H1 (cell line): ENCODE data around the gene STYXL1. TPM values are rescaled to one million over a fixed set of nuclear protein-coding genes. Genes with fewer than 3 reads are reported as not detected.

Source experiments
- CTCF ChIA-PET: fragments of 300-600 bp; sonication (Branson Sonifier 250); formaldehyde crosslinking; loops from one replicate; lab custom pipeline; 2021; ENCODE audit not compliant: partially characterized antibody; lab: Charles Lee
- POLR2A ChIA-PET: fragments of 300-600 bp; sonication (Branson Sonifier 250); formaldehyde crosslinking; loops from one replicate; lab custom pipeline; 2021; ENCODE audit warnings: inconsistent platforms; ENCODE audit not compliant: partially characterized antibody; lab: Charles Lee
- DNase-seq, 2 experiments: peaks; one replicate each; pipeline versions ENCODE4 v3.0.0 to v3.0.0-alpha.2; 2010 to 2022; ENCODE audit warnings: low spot score in 2 of 2, low read depth in 1 of 2, mixed read lengths in 1 of 2
- FAIRE-seq: peaks from 2 replicates; lab custom pipeline; 2011; peaks lifted over from hg19 to GRCh38; lab: Jason Lieb, UNC
- H2AFZ ChIP-seq: 2 replicates; pipeline ENCODE4 v1.8.1; 2012; ENCODE audit warnings: low read length, inconsistent platforms
- H2AK5ac ChIP-seq: 2 replicates; pipeline ENCODE4 v1.6.1; 2013; ENCODE audit warnings: low read depth, low read length
- H2BK120ac ChIP-seq: replicated peaks from 2 replicates; pipeline ENCODE3; 2013; ENCODE audit warnings: low read depth, low read length, inconsistent platforms
- H2BK12ac ChIP-seq: 2 replicates; pipeline ENCODE4 v1.6.1; 2013; ENCODE audit warnings: low read depth, low read length
- H2BK15ac ChIP-seq: 2 replicates; pipeline ENCODE4 v1.6.1; 2013; ENCODE audit warnings: low read length
- H2BK20ac ChIP-seq: 2 replicates; pipeline ENCODE4 v1.6.1; 2013; ENCODE audit warnings: low read length
- H2BK5ac ChIP-seq: 2 replicates; pipeline ENCODE4 v1.6.1; 2013; ENCODE audit warnings: low read depth, low read length
- H3K14ac ChIP-seq: 2 replicates; pipeline ENCODE4 v1.6.1; 2013; ENCODE audit warnings: inconsistent platforms; ENCODE audit not compliant: insufficient read length
- H3K18ac ChIP-seq: 2 replicates; pipeline ENCODE4 v1.6.1; 2013; ENCODE audit warnings: low read length; ENCODE audit errors: extremely low read depth
- H3K23ac ChIP-seq: 2 replicates; pipeline ENCODE4 v1.6.1; 2013; ENCODE audit warnings: inconsistent platforms; ENCODE audit not compliant: insufficient read length
- H3K23me2 ChIP-seq: 2 replicates; pipeline ENCODE4 v1.6.1; 2013; ENCODE audit warnings: low read depth, low read length
- H3K27ac ChIP-seq: 2 replicates; pipeline ENCODE4 v1.6.1; 2011; ENCODE audit warnings: low read depth, low read length, inconsistent platforms
- H3K27me3 ChIP-seq, 4 experiments: replicated peaks in 1 of 4; 1 replicate in 1 of 4; 2 replicates in 3 of 4; pipeline versions ENCODE4 v1.6.1 to v1.8.1; 2011 to 2013; ENCODE audit warnings: low read length in 3 of 4, mild to moderate bottlenecking in 3 of 4, inconsistent platforms in 2 of 4, mixed read lengths in 2 of 4, moderate library complexity in 1 of 4; ENCODE audit not compliant: control insufficient read depth in 3 of 4, insufficient read depth in 3 of 4; ENCODE audit errors: extremely low read depth in 1 of 4
- H3K36me3 ChIP-seq, 4 experiments: 2 replicates each; pipeline versions ENCODE4 v1.6.1 to v1.8.1; 2011 to 2013; ENCODE audit warnings: mild to moderate bottlenecking in 4 of 4, low read length in 3 of 4, moderate library complexity in 2 of 4, control low read depth in 1 of 4, inconsistent platforms in 1 of 4; ENCODE audit not compliant: insufficient read depth in 4 of 4, control insufficient read depth in 2 of 4
- H3K4ac ChIP-seq: replicated peaks from 2 replicates; pipeline ENCODE3; 2013; ENCODE audit warnings: low read length, low read depth, mixed read lengths, inconsistent platforms; ENCODE audit not compliant: insufficient read length
- H3K4me1 ChIP-seq, 4 experiments: replicated peaks in 1 of 4; 1 replicate in 1 of 4; 2 replicates in 3 of 4; pipeline versions ENCODE4 v1.6.1 to v1.8.1; 2011 to 2013; ENCODE audit warnings: low read length in 3 of 4, inconsistent platforms in 2 of 4, mixed read lengths in 1 of 4; ENCODE audit not compliant: insufficient read depth in 4 of 4, control insufficient read depth in 3 of 4
- H3K4me2 ChIP-seq, 2 experiments: 2 replicates each; pipeline versions ENCODE4 v1.6.1 to v1.8.1; 2011 to 2013; ENCODE audit warnings: low read depth in 2 of 2, low read length in 2 of 2, control low read depth in 1 of 2, inconsistent platforms in 1 of 2, mild to moderate bottlenecking in 1 of 2; ENCODE audit not compliant: insufficient read depth in 1 of 2
- H3K4me3 ChIP-seq, 4 experiments: fragments of 200-600, 300-600 bp in 1 of 4; sonication (generic), shearing (Covaris generic), sonication (Bioruptor Twin) in 1 of 4; 2 replicates each; pipeline versions ENCODE4 v1.5.1 to v1.8.1; 2011 to 2016; ENCODE audit warnings: low read length in 4 of 4, low read depth in 3 of 4, control low read depth in 2 of 4, inconsistent platforms in 2 of 4, mild to moderate bottlenecking in 2 of 4, mixed read lengths in 1 of 4, moderate library complexity in 1 of 4; ENCODE audit not compliant: insufficient read depth in 2 of 4; ENCODE audit errors: extremely low read depth in 1 of 4
- H3K56ac ChIP-seq: replicated peaks from 2 replicates; pipeline ENCODE3; 2013; ENCODE audit warnings: low read depth, mild to moderate bottlenecking, mixed read lengths, low read length, inconsistent platforms; ENCODE audit not compliant: insufficient read length
- H3K79me1 ChIP-seq: 2 replicates; pipeline ENCODE4 v1.6.1; 2013; ENCODE audit warnings: low read depth, low read length, control low read depth
- H3K79me2 ChIP-seq, 2 experiments: 2 replicates each; pipeline versions ENCODE4 v1.6.1 to v1.8.1; 2012 to 2013; ENCODE audit warnings: low read length in 2 of 2, mild to moderate bottlenecking in 2 of 2, inconsistent platforms in 1 of 2; ENCODE audit not compliant: insufficient read depth in 2 of 2, control insufficient read depth in 1 of 2
- H3K9ac ChIP-seq, 4 experiments: replicated peaks in 1 of 4; 1 replicate in 1 of 4; 2 replicates in 3 of 4; pipeline versions ENCODE4 v1.6.1 to v1.8.1; 2011 to 2013; ENCODE audit warnings: low read depth in 3 of 4, low read length in 3 of 4, control low read depth in 2 of 4, mild to moderate bottlenecking in 2 of 4, moderate library complexity in 2 of 4, inconsistent platforms in 1 of 4; ENCODE audit errors: extremely low read depth in 1 of 4
- H3K9me3 ChIP-seq, 2 experiments: 2 replicates each; pipeline versions ENCODE4 v1.6.1 to v1.8.1; 2012 to 2013; ENCODE audit warnings: mild to moderate bottlenecking in 2 of 2, moderate library complexity in 2 of 2, control low read depth in 1 of 2, inconsistent platforms in 1 of 2, low read depth in 1 of 2, low read length in 1 of 2, mixed read lengths in 1 of 2; ENCODE audit not compliant: insufficient read depth in 2 of 2
- H4K20me1 ChIP-seq, 2 experiments: replicated peaks in 1 of 2; 2 replicates each; pipeline versions ENCODE3 to v1.8.1; 2011 to 2013; ENCODE audit warnings: inconsistent platforms in 2 of 2, low read length in 2 of 2, mild to moderate bottlenecking in 1 of 2; ENCODE audit not compliant: insufficient read depth in 2 of 2, control insufficient read depth in 1 of 2
- H4K5ac ChIP-seq: 2 replicates; pipeline ENCODE4 v1.6.1; 2013; ENCODE audit warnings: low read length, low read depth, mixed read lengths, inconsistent platforms; ENCODE audit not compliant: insufficient read length
- H4K8ac ChIP-seq: 2 replicates; pipeline ENCODE4 v1.8.0; 2013; ENCODE audit warnings: mild to moderate bottlenecking, moderate library complexity, low read length, inconsistent platforms; ENCODE audit not compliant: insufficient read depth; ENCODE audit errors: extremely low read depth
- H4K91ac ChIP-seq: replicated peaks from 2 replicates; pipeline ENCODE3; 2013; ENCODE audit warnings: low read length, mixed read lengths, inconsistent platforms; ENCODE audit not compliant: insufficient read length
- ATF3 ChIP-seq: IDR thresholded peaks from 2 replicates; pipeline ENCODE4 v1.6.1; 2011; ENCODE audit warnings: low read depth, mild to moderate bottlenecking, low read length; ENCODE audit not compliant: insufficient read depth
- BACH1 ChIP-seq: IDR thresholded peaks from 2 replicates; pipeline ENCODE4 v1.6.1; 2012; ENCODE audit warnings: low read length, improper control_type of control experiment
- BCL11A ChIP-seq, 2 experiments: IDR thresholded peaks; one replicate each; pipeline ENCODE4 v1.6.1; 2011; ENCODE audit warnings: low read depth in 2 of 2, low read length in 2 of 2, mild to moderate bottlenecking in 2 of 2
- CHD2 ChIP-seq: IDR thresholded peaks from 2 replicates; pipeline ENCODE4 v1.6.1; 2012; ENCODE audit warnings: low read length, improper control_type of control experiment
- CREB1 ChIP-seq: IDR thresholded peaks from 2 replicates; pipeline ENCODE4 v1.6.1; 2012; ENCODE audit warnings: inconsistent platforms
- E2F6 ChIP-seq: IDR thresholded peaks from 2 replicates; pipeline ENCODE4 v1.6.1; 2012; ENCODE audit warnings: inconsistent platforms
- GABPA ChIP-seq: IDR thresholded peaks from 2 replicates; pipeline ENCODE4 v1.6.1; 2011; ENCODE audit warnings: mild to moderate bottlenecking, low read length, moderate library complexity, borderline replicate concordance; ENCODE audit not compliant: insufficient read depth
- HDAC2 ChIP-seq, 2 experiments: fragments of 300-600 bp in 1 of 2; sonication (generic) in 1 of 2; IDR thresholded peaks; 2 replicates each; pipeline ENCODE4 v1.6.1; 2011 to 2012; ENCODE audit warnings: low read depth in 2 of 2, low read length in 2 of 2, mild to moderate bottlenecking in 2 of 2, moderate library complexity in 2 of 2, borderline replicate concordance in 1 of 2, inconsistent platforms in 1 of 2
- JUND ChIP-seq: IDR thresholded peaks from 2 replicates; pipeline ENCODE4 v1.6.1; 2011; ENCODE audit warnings: mild to moderate bottlenecking, improper control_type of control experiment, low read length
- KDM1A ChIP-seq: fragments of 200-600, 300-600 bp; sonication (generic); IDR thresholded peaks from 2 replicates; pipeline ENCODE4 v1.7.1; 2016; ENCODE audit warnings: mild to moderate bottlenecking, low read length, borderline replicate concordance
- PHF8 ChIP-seq: fragments of 200-600 bp; sonication (generic); conservative IDR thresholded peaks from 2 replicates; pipeline ENCODE4 v1.7.1; 2012; ENCODE audit warnings: low read depth, mild to moderate bottlenecking, inconsistent platforms, low read length, moderate library complexity
- POLR2AphosphoS5 ChIP-seq: IDR thresholded peaks from 2 replicates; pipeline ENCODE4 v1.6.1; 2011; ENCODE audit warnings: low read depth, low read length
- SIX5 ChIP-seq: IDR thresholded peaks from 2 replicates; pipeline ENCODE4 v1.6.1; 2011; ENCODE audit warnings: mild to moderate bottlenecking, low read depth, low read length
- SP4 ChIP-seq: IDR thresholded peaks from 2 replicates; pipeline ENCODE4 v1.6.1; 2012; ENCODE audit warnings: low read length, inconsistent platforms
- WGBS, 2 experiments: shearing (Covaris generic) in 1 of 2; methylation state at CpG; one replicate each; pipeline versions ENCODE4 v1.1.6 to v1.1.7; 2013 to 2015; ENCODE audit warnings: low lambda C conversion rate in 2 of 2, mixed read lengths in 2 of 2, inconsistent platforms in 1 of 2, low coverage in 1 of 2, missing lambda C conversion rate in 1 of 2; ENCODE audit not compliant: insufficient replicate concordance in 2 of 2, insufficient coverage in 1 of 2, insufficient read length in 1 of 2; ENCODE audit errors: extremely low coverage in 1 of 2, missing lambda C conversion rate in 1 of 2; 5-methylcytosine and 5-hydroxymethylcytosine counted together
- polyA plus RNA-seq, 7 experiments: library from polyadenylated mRNA; depleted of rRNA in 3 of 7; stranded (reverse) in 5 of 7; unstranded in 2 of 7; fragments of >200 nt in 5 of 7; fragments of 200-250 nt in 2 of 7; gene quantifications; 1 replicate in 5 of 7; 2 replicates in 1 of 7; 4 replicates in 1 of 7; pipeline versions ENCODE4 v1.2.1 to v1.2.3, GENCODE V29; 2011 to 2013; ENCODE audit warnings: missing spikeins in 2 of 7, mixed read lengths in 2 of 7
- total RNA-seq: library from RNA; stranded (reverse); fragmentation: NEBNext Ultra II Directional; extraction: Animal tissue kit (Norgen Biotek cat#: 25700); gene quantifications from 2 replicates; pipeline ENCODE4 v1.2.1, GENCODE V29; 2021

Gene STYXL1
- total and polyA plus RNA-seq, 2 of the 8 experiments (the other 6 are each of a cell fraction or from before 2014, with no cell fraction given): 32.3 to 53.9 TPM

- Histone ChIP-seq H3K36me3 (peaks cover 37 to 80% (median 65%) of the 10 kb centered on the region in 4 experiments), H3K14ac (no peak overlapping the region), H2BK15ac (no peak overlapping the region), H3K23ac (no peak overlapping the region), H3K79me1 (no peaks in the 10 kb centered on the region; the same call in 1 of the 2 replicates), H3K4me2 (no peak overlapping the region), H4K91ac (no peak overlapping the region), H2BK20ac (no peak overlapping the region), H3K56ac (no peak overlapping the region), H2AFZ (no peak overlapping the region), H3K27me3 (no peaks in the 10 kb centered on the region), H2BK120ac (no peak overlapping the region), H3K4ac (no peak overlapping the region), H3K27ac (no peak overlapping the region), H3K79me2 (peaks cover 3 to 33% of the 10 kb centered on the region in 2 experiments; a peak in 2 of 4 replicates), H4K8ac (no peak overlapping the region), H3K4me1 (no peaks in the 10 kb centered on the region; a peak in 2 of 7 replicates), H2AK5ac (no peak overlapping the region), H2BK5ac (no peak overlapping the region), H3K9ac (no peak overlapping the region), H3K18ac (no peak overlapping the region), H3K9me3 (no peaks in the 10 kb centered on the region), H4K20me1 (peaks cover 13 to 23% of the 10 kb centered on the region in 2 experiments), H4K5ac (no peak overlapping the region), H2BK12ac (no peak overlapping the region), H3K23me2 (no peaks in the 10 kb centered on the region), H3K4me3 (no peak overlapping the region)
- 93% methylated on average over 11 of the region's 11 CpGs; no CpG with 5 or more reads in 1 of the 2 experiments for WGBS, 2 experiments
- POLR2A ChIA-PET: interaction anchor here (2.8 to 15.6 kb wide), 2 partner anchors 10 to 11 kb away, joined by 9 to 127 read pairs; partner anchors contain the start of genes MDH2 and STYXL1
- DNase-seq (no peak), FAIRE-seq (no peak)
- CTCF ChIA-PET: interaction anchor here (1.0 to 2.2 kb wide), 3 partner anchors 11 to 38 kb away, joined by 3 to 9 read pairs (median 3); no protein-coding TSS in a partner anchor
- no peak for TF ChIP-seq PHF8
- TF ChIP-seq CHD2: no peak
- no peak for TF ChIP-seq CREB1
- TF ChIP-seq E2F6: no peak
- TF ChIP-seq KDM1A: no peak
- TF ChIP-seq BCL11A (IDR thresholded peaks at IDR 0.05; ENCODE audit: low read depth in 2 of 2, low read length in 2 of 2): no peak
- no peak for TF ChIP-seq SIX5
- no peak for TF ChIP-seq HDAC2 (IDR thresholded peaks at IDR 0.05; ENCODE audit: borderline replicate concordance in 1 of 2, low read depth in 2 of 2, low read length in 2 of 2)
- no peak for TF ChIP-seq POLR2AphosphoS5
- TF ChIP-seq SP4: no peak
- no peak for TF ChIP-seq BACH1
- no peak for TF ChIP-seq GABPA
- TF ChIP-seq JUND: no peak
- no peak for TF ChIP-seq ATF3
These were observed 10.0 kb upstream of the STYXL1 start for GRCh38 chr7:76057813-76058145.
